Liver (tissue), 9 donors: ENCODE data around the gene TBP. TPM values are rescaled to one million over a fixed set of nuclear protein-coding genes. Genes with fewer than 3 reads are reported as not detected.
"Not testable (repeated sequence)": the region's sequence is repeated elsewhere in the genome, so short reads cannot be mapped to it uniquely, and the experiment has no call there.

ENCODE experiments used
- DNase-seq: peaks from one replicate; pipeline ENCODE4 v3.0.0-alpha.2; 2017; ENCODE audit warnings: low spot score
- H3K27ac ChIP-seq, 2 donors: one replicate each; pipeline ENCODE4 v1.7.0; 2013; ENCODE audit warnings: inconsistent platforms in 2 of 2, low read length in 2 of 2, control low read depth in 1 of 2, low read depth in 1 of 2, mild to moderate bottlenecking in 1 of 2
- H3K27me3 ChIP-seq, 4 donors: one replicate each; pipeline versions ENCODE4 v1.6.1 to v1.7.0; 2013; ENCODE audit warnings: low read length in 3 of 4, inconsistent platforms in 1 of 4, mild to moderate bottlenecking in 1 of 4, moderate library complexity in 1 of 4; ENCODE audit not compliant: control insufficient read depth in 4 of 4, insufficient read depth in 4 of 4
- H3K36me3 ChIP-seq, 4 donors: one replicate each; pipeline versions ENCODE4 v1.6.1 to v1.7.0; 2013; ENCODE audit warnings: low read length in 3 of 4, mild to moderate bottlenecking in 3 of 4, low read depth in 1 of 4, moderate library complexity in 1 of 4; ENCODE audit not compliant: control insufficient read depth in 4 of 4, insufficient read depth in 3 of 4
- H3K4me1 ChIP-seq, 4 donors: one replicate each; pipeline versions ENCODE4 v1.6.1 to v1.7.0; 2013; ENCODE audit warnings: low read length in 3 of 4, mild to moderate bottlenecking in 3 of 4, moderate library complexity in 1 of 4; ENCODE audit not compliant: control insufficient read depth in 4 of 4, insufficient read depth in 4 of 4
- H3K4me3 ChIP-seq, 3 donors: one replicate each; pipeline versions ENCODE4 v1.6.1 to v1.7.0; 2013; ENCODE audit warnings: low read length in 3 of 3, control low read depth in 1 of 3, low read depth in 1 of 3, mild to moderate bottlenecking in 1 of 3
- H3K9ac ChIP-seq, 2 donors: one replicate each; pipeline ENCODE4 v1.7.0; 2013; ENCODE audit warnings: low read length in 2 of 2, mild to moderate bottlenecking in 2 of 2, moderate library complexity in 2 of 2, control low read depth in 1 of 2, low read depth in 1 of 2
- H3K9me3 ChIP-seq, 4 donors: one replicate each; pipeline versions ENCODE4 v1.6.1 to v1.7.0; 2013; ENCODE audit warnings: low read length in 3 of 4; ENCODE audit not compliant: control insufficient read depth in 4 of 4
- FOXA2 ChIP-seq: IDR thresholded peaks from 2 replicates; pipeline ENCODE4 v1.6.1; 2016; ENCODE audit warnings: antibody characterized with exemption
- GABPA ChIP-seq, 2 donors: IDR thresholded peaks in 1 of 2; conservative IDR thresholded peaks in 1 of 2; 2 replicates each; pipeline ENCODE4 v1.6.1; 2016; ENCODE audit warnings: antibody characterized with exemption in 2 of 2, mild to moderate bottlenecking in 1 of 2, moderate library complexity in 1 of 2
- JUND ChIP-seq, 2 donors: IDR thresholded peaks; 2 replicates each; pipeline ENCODE4 v1.6.1; 2016; ENCODE audit warnings: antibody characterized with exemption in 2 of 2
- MAX ChIP-seq: IDR thresholded peaks from 2 replicates; pipeline ENCODE4 v1.6.1; 2016; ENCODE audit warnings: antibody characterized with exemption
- NR2F2 ChIP-seq: IDR thresholded peaks from 2 replicates; pipeline ENCODE4 v1.6.1; 2016; ENCODE audit warnings: antibody characterized with exemption
- RAD21 ChIP-seq, 2 donors: IDR thresholded peaks; 2 replicates each; pipeline ENCODE4 v1.6.1; 2016; ENCODE audit warnings: antibody characterized with exemption in 2 of 2, mild to moderate bottlenecking in 2 of 2
- REST ChIP-seq: IDR thresholded peaks from 2 replicates; pipeline ENCODE4 v1.6.1; 2016; ENCODE audit warnings: antibody characterized with exemption, mild to moderate bottlenecking
- WGBS: extraction: QIAGEN DNeasy Blood & Tissue Kit; methylation state at CpG from one replicate; pipeline ENCODE4 v1.1.7; 2013; 5-methylcytosine and 5-hydroxymethylcytosine counted together
- polyA plus RNA-seq, 2 donors: library from polyadenylated mRNA; stranded (reverse) in 1 of 2; unstranded in 1 of 2; fragments of 200-250 nt in 1 of 2; fragments of >200 nt in 1 of 2; fragmentation: Nextera tagmentation in 1 of 2; extraction: Ambion mirVana in 1 of 2; gene quantifications; one replicate each; pipeline versions ENCODE4 v1.2.1 to v1.2.3, GENCODE V29; 2013 to 2015
- total RNA-seq, 2 donors: library from RNA; depleted of rRNA; stranded (reverse); fragments of >200 nt; gene quantifications; one replicate each; pipeline ENCODE4 v1.2.3, GENCODE V29; 2014
- donor health status: healthy.
- donor health status: healthy.
- donor health status: healthy.
- donor health status: healthy.
- donor health status: healthy.

TBP gene
- total and polyA plus RNA-seq, 4 donors = 4.5 to 7.5 (median 7.3) TPM

GRCh38 chr6:170506446-170506845 is 47.7 kb upstream of the TBP start (continued):
- TF ChIP-seq REST (no peak), GABPA (IDR thresholded peaks at IDR 0.05 in 1 of 2, conservative IDR thresholded peaks at IDR 0.05 in 1 of 2) (no peak), NR2F2 (no peak)

- not testable (repeated sequence) for H3K4me1 ChIP-seq, DNase-seq, H3K27ac ChIP-seq, H3K9me3 ChIP-seq, H3K4me3 ChIP-seq, H3K27me3 ChIP-seq, H3K9ac ChIP-seq, H3K36me3 ChIP-seq
- WGBS = 97% methylated on average over 2 of the region's 2 CpGs
Measured at GRCh38 chr6:170507728-170508127, 46.4 kb upstream of the TBP start.

- H3K9me3 ChIP-seq, H3K36me3 ChIP-seq, H3K27me3 ChIP-seq, H3K27ac ChIP-seq, H3K9ac ChIP-seq, DNase-seq, H3K4me1 ChIP-seq, H3K4me3 ChIP-seq: not testable (repeated sequence)
- no CpG with 5 or more reads among the region's 1 CpG for WGBS
Measured at GRCh38 chr6:170508275-170508674, 45.9 kb upstream of the TBP start.

GRCh38 chr6:170508892-170509722 is 45.1 kb upstream of the TBP start:
- H3K27ac ChIP-seq, H3K4me3 ChIP-seq, H3K36me3 ChIP-seq, H3K9me3 ChIP-seq, H3K9ac ChIP-seq, H3K4me1 ChIP-seq, H3K27me3 ChIP-seq, DNase-seq: not testable (repeated sequence)
- 95% methylated on average over 5 of the region's 5 CpGs for WGBS

- DNase-seq = no peak
Measured at GRCh38 chr6:170509723-170510018, 44.5 kb upstream of the TBP start.

More at GRCh38 chr6:170509723-170510018, 44.5 kb upstream of the TBP start:
- no peaks in the 10 kb centered on the region for H3K9me3 ChIP-seq
- H3K9ac ChIP-seq = no peak overlapping the region
- WGBS = 96% methylated on average over 3 of the region's 3 CpGs
- H3K27me3 ChIP-seq = no peaks in the 10 kb centered on the region
- TF ChIP-seq JUND (IDR thresholded peaks at IDR 0.05) (no peak), FOXA2 (no peak), MAX (no peak), RAD21 (IDR thresholded peaks at IDR 0.05) (no peak)
- H3K27ac ChIP-seq = no peak overlapping the region
- H3K4me3 ChIP-seq = no peak overlapping the region
- no peaks in the 10 kb centered on the region for H3K36me3 ChIP-seq
- H3K4me1 ChIP-seq = no peaks in the 10 kb centered on the region
